H1 (cell line): Measurements from ENCODE around the gene CCDC91. TPM values are rescaled to one million over a fixed set of nuclear protein-coding genes. Genes with fewer than 3 reads are reported as not detected.

Source experiments
- CBX8 ChIP-seq: fragments of 300-800, 300-1000 bp; sonication (generic); IDR thresholded peaks from 2 replicates; pipeline ENCODE4 v1.7.1; 2016; ENCODE audit warnings: low read depth, low read length, borderline replicate concordance
- CHD1 ChIP-seq: IDR thresholded peaks from 2 replicates; pipeline ENCODE4 v1.6.1; 2012; ENCODE audit warnings: low read depth, low read length, improper control_type of control experiment
- CTBP2 ChIP-seq: IDR thresholded peaks from 2 replicates; pipeline ENCODE4 v1.7.0; 2011; ENCODE audit warnings: borderline replicate concordance, mild to moderate bottlenecking, moderate library complexity, mixed read lengths, low read length; ENCODE audit not compliant: insufficient read depth, insufficient read length
- GTF2F1 ChIP-seq: IDR thresholded peaks from 2 replicates; pipeline ENCODE4 v1.6.1; 2012; ENCODE audit warnings: low read depth, low read length, improper control_type of control experiment, borderline replicate concordance
- POLR2A ChIP-seq, 2 experiments: IDR thresholded peaks; 1 replicate in 1 of 2; 2 replicates in 1 of 2; pipeline ENCODE4 v1.6.1; 2011; ENCODE audit warnings: low read depth in 2 of 2, low read length in 2 of 2, mild to moderate bottlenecking in 2 of 2; ENCODE audit errors: control extremely low read depth in 1 of 2
- polyA plus RNA-seq, 7 experiments: library from polyadenylated mRNA; depleted of rRNA in 3 of 7; stranded (reverse) in 5 of 7; unstranded in 2 of 7; fragments of >200 nt in 5 of 7; fragments of 200-250 nt in 2 of 7; gene quantifications; 1 replicate in 5 of 7; 2 replicates in 1 of 7; 4 replicates in 1 of 7; pipeline versions ENCODE4 v1.2.1 to v1.2.3, GENCODE V29; 2011 to 2013; ENCODE audit warnings: missing spikeins in 2 of 7, mixed read lengths in 2 of 7
- total RNA-seq: library from RNA; stranded (reverse); fragmentation: NEBNext Ultra II Directional; extraction: Animal tissue kit (Norgen Biotek cat#: 25700); gene quantifications from 2 replicates; pipeline ENCODE4 v1.2.1, GENCODE V29; 2021
- TF ChIP-seq, protein P1 (sequence below): IDR thresholded peaks from 2 replicates; pipeline ENCODE4 v1.6.1; 2011; ENCODE audit warnings: low read length, improper control_type of control experiment

CCDC91 gene
- total and polyA plus RNA-seq, 2 of the 8 experiments (the other 6 are each of a cell fraction or from before 2014, with no cell fraction given), result 8.6 to 23.1 TPM

- TF ChIP-seq, protein P1, sequence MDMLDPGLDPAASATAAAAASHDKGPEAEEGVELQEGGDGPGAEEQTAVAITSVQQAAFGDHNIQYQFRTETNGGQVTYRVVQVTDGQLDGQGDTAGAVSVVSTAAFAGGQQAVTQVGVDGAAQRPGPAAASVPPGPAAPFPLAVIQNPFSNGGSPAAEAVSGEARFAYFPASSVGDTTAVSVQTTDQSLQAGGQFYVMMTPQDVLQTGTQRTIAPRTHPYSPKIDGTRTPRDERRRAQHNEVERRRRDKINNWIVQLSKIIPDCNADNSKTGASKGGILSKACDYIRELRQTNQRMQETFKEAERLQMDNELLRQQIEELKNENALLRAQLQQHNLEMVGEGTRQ, result no peak
- no peak for TF ChIP-seq CTBP2
- TF ChIP-seq GTF2F1, result no peak
- TF ChIP-seq POLR2A (IDR thresholded peaks at IDR 0.05; ENCODE audit: control extremely low read depth in 1 of 2, low read depth in 2 of 2, low read length in 2 of 2), result no peak
- no peak for TF ChIP-seq CBX8
- TF ChIP-seq CHD1, result no peak
Observed at GRCh38 chr12:28443337-28443736, 253.1 kb downstream of the CCDC91 start (continued).
